GM23338 (cell line): ENCODE measurements around the gene SULT1A1. TPM values are rescaled to one million over a fixed set of nuclear protein-coding genes. Genes with fewer than 3 reads are reported as not detected.

ENCODE experiments used
- ATAC-seq: fragments of 200-7000 bp; cut with Tn5 transposase; 3 replicates; pipeline ENCODE4 v1.9.1; 2020
- DNase-seq: peaks from one replicate; pipeline ENCODE4 v3.0.0-alpha.2; 2015; ENCODE audit warnings: low spot score
- H2AFZ ChIP-seq: fragments of 200-600 bp; sonication (generic); 2 replicates; pipeline ENCODE4 v1.8.0; 2016; ENCODE audit warnings: antibody characterized with exemption, mild to moderate bottlenecking, moderate library complexity
- H3F3A ChIP-seq: fragments of 200-600 bp; sonication (generic); replicated peaks from 2 replicates; pipeline ENCODE4 v1.8.0; 2017; ENCODE audit warnings: antibody characterized with exemption, mixed run types, low read depth
- H3K27ac ChIP-seq: fragments of 200-600 bp; sonication (generic); 2 replicates; pipeline ENCODE4 v1.6.1; 2016; ENCODE audit warnings: low read depth
- H3K27me3 ChIP-seq: fragments of 200-600 bp; sonication (generic); 2 replicates; pipeline ENCODE4 v1.8.0; 2016; ENCODE audit warnings: mild to moderate bottlenecking, mixed run types, moderate library complexity; ENCODE audit not compliant: insufficient read depth
- H3K36me3 ChIP-seq: fragments of 200-600 bp; sonication (generic); 2 replicates; pipeline ENCODE4 v1.8.0; 2016; ENCODE audit warnings: mild to moderate bottlenecking; ENCODE audit not compliant: insufficient read depth
- H3K4me1 ChIP-seq: fragments of 200-600 bp; sonication (generic); 2 replicates; pipeline ENCODE4 v1.8.0; 2016; ENCODE audit warnings: mild to moderate bottlenecking, moderate library complexity; ENCODE audit not compliant: insufficient read depth
- H3K4me2 ChIP-seq: fragments of 200-600 bp; sonication (generic); 2 replicates; pipeline ENCODE4 v1.7.1; 2017; ENCODE audit warnings: mixed run types
- H3K4me3 ChIP-seq: fragments of 200-600 bp; sonication (generic); 2 replicates; pipeline ENCODE4 v1.6.1; 2016; ENCODE audit warnings: mixed run types
- H3K79me2 ChIP-seq: fragments of 200-600 bp; sonication (generic); replicated peaks from 2 replicates; pipeline ENCODE4 v1.8.0; 2017; ENCODE audit warnings: mild to moderate bottlenecking; ENCODE audit not compliant: insufficient read depth
- H3K9me2 ChIP-seq: fragments of 200-600 bp; sonication (generic); 2 replicates; pipeline ENCODE4 v1.8.0; 2017; ENCODE audit not compliant: insufficient read depth
- H4K20me1 ChIP-seq: fragments of 200-600 bp; sonication (generic); replicated peaks from 2 replicates; pipeline ENCODE4 v1.8.0; 2017; ENCODE audit warnings: mild to moderate bottlenecking; ENCODE audit not compliant: insufficient read depth
- H3K27ac Mint-ChIP-seq: 2 replicates; pipeline ENCODE4 v1.8.0; 2020; ENCODE audit warnings: inconsistent platforms, mild to moderate bottlenecking, moderate library complexity, mixed read lengths
- H3K27me3 Mint-ChIP-seq: 3 replicates; pipeline ENCODE4 v1.8.0; 2022; ENCODE audit warnings: low read depth, mild to moderate bottlenecking, moderate library complexity, mixed read lengths, inconsistent platforms; ENCODE audit not compliant: insufficient read depth, poor library complexity
- H3K36me3 Mint-ChIP-seq: 3 replicates; pipeline ENCODE4 v1.8.0; 2021; ENCODE audit warnings: low read depth, mild to moderate bottlenecking, inconsistent platforms, moderate library complexity, mixed read lengths
- H3K4me1 Mint-ChIP-seq: 3 replicates; pipeline ENCODE4 v1.8.0; 2020; ENCODE audit warnings: mild to moderate bottlenecking, inconsistent platforms, mixed read lengths
- H3K4me3 Mint-ChIP-seq: 3 replicates; pipeline ENCODE4 v1.8.0; 2021; ENCODE audit warnings: moderate library complexity, mild to moderate bottlenecking, inconsistent platforms, mixed read lengths
- H3K9me3 Mint-ChIP-seq: 3 replicates; pipeline ENCODE4 v1.8.0; 2020; ENCODE audit warnings: moderate library complexity, mild to moderate bottlenecking, inconsistent platforms, mixed read lengths
- EZH2 ChIP-seq: fragments of 200-600 bp; sonication (generic); IDR thresholded peaks from one replicate; pipeline ENCODE4 v1.8.0; 2017; ENCODE audit warnings: antibody characterized with exemption, mild to moderate bottlenecking, low read depth; ENCODE audit not compliant: unreplicated experiment
- EZH2phosphoT487 ChIP-seq: fragments of 200-600 bp; sonication (generic); IDR thresholded peaks from one replicate; pipeline ENCODE4 v1.8.1; 2018; ENCODE audit warnings: antibody characterized with exemption; ENCODE audit not compliant: unreplicated experiment
- JUNB ChIP-seq: IDR thresholded peaks from one replicate; pipeline ENCODE4 v1.6.1; 2016; ENCODE audit warnings: antibody characterized with exemption; ENCODE audit not compliant: unreplicated experiment
- NANOG ChIP-seq: IDR thresholded peaks from 2 replicates; pipeline ENCODE4 v1.6.1; 2016; ENCODE audit warnings: antibody characterized with exemption, borderline replicate concordance
- POLR2AphosphoS5 ChIP-seq: IDR thresholded peaks from 2 replicates; pipeline ENCODE4 v1.6.1; 2016; ENCODE audit warnings: antibody characterized with exemption, low read depth
- STAT1 ChIP-seq: IDR thresholded peaks from one replicate; pipeline ENCODE4 v1.6.1; 2016; ENCODE audit warnings: antibody characterized with exemption; ENCODE audit not compliant: unreplicated experiment
- ZNF114 ChIP-seq: fragments of 250-450 bp; sonication (Bioruptor Pico); IDR thresholded peaks from 2 replicates; pipeline ENCODE4 v1.5.0; 2020; ENCODE audit warnings: mild to moderate bottlenecking, moderate library complexity
- polyA plus RNA-seq: library from polyadenylated mRNA; unstranded; fragments of >200 nt; fragmentation: Nextera tagmentation; extraction: Ambion mirVana; gene quantifications from 2 replicates; pipeline ENCODE4 v1.2.1, GENCODE V29; 2016
- total RNA-seq: library from RNA; depleted of rRNA; stranded (reverse); fragments of >200 nt; shearing (Covaris generic); gene quantifications from 2 replicates; pipeline ENCODE4 v1.2.3, GENCODE V29; 2014
- TF ChIP-seq, protein P1 (sequence below): IDR thresholded peaks from 2 replicates; pipeline ENCODE4 v1.6.1; 2016; ENCODE audit warnings: antibody characterized with exemption
- TF ChIP-seq, protein P2 (sequence below): IDR thresholded peaks from one replicate; pipeline ENCODE4 v1.6.1; 2018; ENCODE audit warnings: antibody characterized with exemption; ENCODE audit not compliant: unreplicated experiment
- TF ChIP-seq, protein P3 (sequence below), 2 experiments: fragments of 200-600 bp in 1 of 2; sonication (generic) in 1 of 2; conservative IDR thresholded peaks; 2 replicates each; pipeline versions ENCODE4 v1.5.1 to v1.6.1; 2016 to 2017; ENCODE audit warnings: antibody characterized with exemption in 2 of 2, low read depth in 2 of 2, mild to moderate bottlenecking in 2 of 2, moderate library complexity in 1 of 2

SULT1A1 gene
- total and polyA plus RNA-seq, 2 experiments from 2014 or later = 1.7 to 2.4 TPM

DNA sequence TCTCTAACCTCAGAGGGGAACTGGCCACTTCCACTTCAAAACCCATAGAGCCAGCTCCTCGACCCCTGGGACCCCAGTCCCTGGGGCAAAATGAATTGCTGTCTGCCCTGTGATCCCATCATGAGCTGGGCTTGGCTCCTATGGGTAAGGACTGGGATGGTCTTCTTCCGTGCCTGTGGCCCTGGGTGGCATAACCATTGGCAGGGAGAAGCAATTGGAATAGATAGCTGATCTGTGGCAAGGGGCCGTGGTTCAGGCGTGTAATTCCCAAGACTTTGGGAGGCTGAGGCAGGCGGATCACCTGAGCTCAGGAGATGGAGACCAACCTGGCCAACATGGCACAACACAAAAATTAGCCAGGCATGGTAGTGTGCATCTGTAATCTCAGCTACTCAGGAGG, 17.3 kb downstream of the SULT1A1 start:
- Histone ChIP-seq H3K4me3 (no peak overlapping the region), H4K20me1 (no peaks in the 10 kb centered on the region), H3K36me3 (no peaks in the 10 kb centered on the region), H3K9me2 (no peaks in the 10 kb centered on the region; the same call in 1 of the 2 replicates), H3K4me1 (peaks cover 4% of the 10 kb centered on the region; the same call in 1 of the 2 replicates), H3K79me2 (no peaks in the 10 kb centered on the region), H3F3A (no peaks in the 10 kb centered on the region), H3K27me3 (no peaks in the 10 kb centered on the region), H2AFZ (no peak overlapping the region), H3K27ac (no peak overlapping the region), H3K4me2 (no peak overlapping the region)
- no peak overlapping the region for H3K27ac Mint-ChIP-seq
- no peak overlapping the region for H3K4me3 Mint-ChIP-seq
- H3K9me3 Mint-ChIP-seq = no peaks in the 10 kb centered on the region
- TF ChIP-seq ZNF114 (CRISPR knock-in tag) = no peak
- no peak for TF ChIP-seq NANOG
- no peak for TF ChIP-seq JUNB
- DNase-seq = no peak
- ATAC-seq = no peak
- peaks cover 8% of the 10 kb centered on the region; the same call in 1 of the 3 replicates for H3K36me3 Mint-ChIP-seq
- peaks cover 14% of the 10 kb centered on the region for H3K27me3 Mint-ChIP-seq
- peaks cover 15% of the 10 kb centered on the region for H3K4me1 Mint-ChIP-seq

DNA sequence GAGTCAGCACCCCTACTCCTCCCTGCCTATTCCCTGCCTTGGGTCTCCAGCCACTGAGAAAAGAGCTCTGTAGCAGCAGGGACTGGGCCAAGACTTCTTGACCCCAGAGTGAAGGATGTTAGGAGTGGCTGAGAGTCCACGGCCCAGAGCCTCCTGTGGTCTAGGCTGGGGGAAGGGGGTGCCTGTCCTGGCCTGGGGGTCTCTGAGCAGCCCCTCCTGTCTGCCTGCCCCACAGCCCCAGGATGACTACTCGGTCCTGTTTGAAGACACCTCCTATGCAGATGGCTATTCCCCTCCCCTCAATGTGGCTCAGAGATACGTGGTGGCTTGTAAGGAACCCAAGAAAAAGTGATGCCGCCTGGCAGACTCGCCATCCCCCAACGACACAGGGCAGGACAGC, 18.5 kb downstream of the SULT1A1 start:
- no peak overlapping the region for H3K4me2 ChIP-seq
- no peaks in the 10 kb centered on the region for H3K36me3 ChIP-seq
- H3K36me3 Mint-ChIP-seq = peaks cover 8% of the 10 kb centered on the region; the same call in 1 of the 3 replicates
- no peaks in the 10 kb centered on the region for H3F3A ChIP-seq
- H3K27ac Mint-ChIP-seq = no peak overlapping the region; the same call in 1 of the 2 replicates
- H3K27me3 Mint-ChIP-seq = peaks cover 10% of the 10 kb centered on the region
- TF ChIP-seq, protein P1, sequence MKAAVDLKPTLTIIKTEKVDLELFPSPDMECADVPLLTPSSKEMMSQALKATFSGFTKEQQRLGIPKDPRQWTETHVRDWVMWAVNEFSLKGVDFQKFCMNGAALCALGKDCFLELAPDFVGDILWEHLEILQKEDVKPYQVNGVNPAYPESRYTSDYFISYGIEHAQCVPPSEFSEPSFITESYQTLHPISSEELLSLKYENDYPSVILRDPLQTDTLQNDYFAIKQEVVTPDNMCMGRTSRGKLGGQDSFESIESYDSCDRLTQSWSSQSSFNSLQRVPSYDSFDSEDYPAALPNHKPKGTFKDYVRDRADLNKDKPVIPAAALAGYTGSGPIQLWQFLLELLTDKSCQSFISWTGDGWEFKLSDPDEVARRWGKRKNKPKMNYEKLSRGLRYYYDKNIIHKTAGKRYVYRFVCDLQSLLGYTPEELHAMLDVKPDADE = no peak
- no peak for TF ChIP-seq ZNF114 (CRISPR knock-in tag)
- TF ChIP-seq EZH2 = no peak
- no peak for TF ChIP-seq NANOG
- TF ChIP-seq, protein P2, sequence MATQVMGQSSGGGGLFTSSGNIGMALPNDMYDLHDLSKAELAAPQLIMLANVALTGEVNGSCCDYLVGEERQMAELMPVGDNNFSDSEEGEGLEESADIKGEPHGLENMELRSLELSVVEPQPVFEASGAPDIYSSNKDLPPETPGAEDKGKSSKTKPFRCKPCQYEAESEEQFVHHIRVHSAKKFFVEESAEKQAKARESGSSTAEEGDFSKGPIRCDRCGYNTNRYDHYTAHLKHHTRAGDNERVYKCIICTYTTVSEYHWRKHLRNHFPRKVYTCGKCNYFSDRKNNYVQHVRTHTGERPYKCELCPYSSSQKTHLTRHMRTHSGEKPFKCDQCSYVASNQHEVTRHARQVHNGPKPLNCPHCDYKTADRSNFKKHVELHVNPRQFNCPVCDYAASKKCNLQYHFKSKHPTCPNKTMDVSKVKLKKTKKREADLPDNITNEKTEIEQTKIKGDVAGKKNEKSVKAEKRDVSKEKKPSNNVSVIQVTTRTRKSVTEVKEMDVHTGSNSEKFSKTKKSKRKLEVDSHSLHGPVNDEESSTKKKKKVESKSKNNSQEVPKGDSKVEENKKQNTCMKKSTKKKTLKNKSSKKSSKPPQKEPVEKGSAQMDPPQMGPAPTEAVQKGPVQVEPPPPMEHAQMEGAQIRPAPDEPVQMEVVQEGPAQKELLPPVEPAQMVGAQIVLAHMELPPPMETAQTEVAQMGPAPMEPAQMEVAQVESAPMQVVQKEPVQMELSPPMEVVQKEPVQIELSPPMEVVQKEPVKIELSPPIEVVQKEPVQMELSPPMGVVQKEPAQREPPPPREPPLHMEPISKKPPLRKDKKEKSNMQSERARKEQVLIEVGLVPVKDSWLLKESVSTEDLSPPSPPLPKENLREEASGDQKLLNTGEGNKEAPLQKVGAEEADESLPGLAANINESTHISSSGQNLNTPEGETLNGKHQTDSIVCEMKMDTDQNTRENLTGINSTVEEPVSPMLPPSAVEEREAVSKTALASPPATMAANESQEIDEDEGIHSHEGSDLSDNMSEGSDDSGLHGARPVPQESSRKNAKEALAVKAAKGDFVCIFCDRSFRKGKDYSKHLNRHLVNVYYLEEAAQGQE = no peak
- no peak for TF ChIP-seq EZH2phosphoT487
- TF ChIP-seq, protein P3, sequence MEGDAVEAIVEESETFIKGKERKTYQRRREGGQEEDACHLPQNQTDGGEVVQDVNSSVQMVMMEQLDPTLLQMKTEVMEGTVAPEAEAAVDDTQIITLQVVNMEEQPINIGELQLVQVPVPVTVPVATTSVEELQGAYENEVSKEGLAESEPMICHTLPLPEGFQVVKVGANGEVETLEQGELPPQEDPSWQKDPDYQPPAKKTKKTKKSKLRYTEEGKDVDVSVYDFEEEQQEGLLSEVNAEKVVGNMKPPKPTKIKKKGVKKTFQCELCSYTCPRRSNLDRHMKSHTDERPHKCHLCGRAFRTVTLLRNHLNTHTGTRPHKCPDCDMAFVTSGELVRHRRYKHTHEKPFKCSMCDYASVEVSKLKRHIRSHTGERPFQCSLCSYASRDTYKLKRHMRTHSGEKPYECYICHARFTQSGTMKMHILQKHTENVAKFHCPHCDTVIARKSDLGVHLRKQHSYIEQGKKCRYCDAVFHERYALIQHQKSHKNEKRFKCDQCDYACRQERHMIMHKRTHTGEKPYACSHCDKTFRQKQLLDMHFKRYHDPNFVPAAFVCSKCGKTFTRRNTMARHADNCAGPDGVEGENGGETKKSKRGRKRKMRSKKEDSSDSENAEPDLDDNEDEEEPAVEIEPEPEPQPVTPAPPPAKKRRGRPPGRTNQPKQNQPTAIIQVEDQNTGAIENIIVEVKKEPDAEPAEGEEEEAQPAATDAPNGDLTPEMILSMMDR (conservative IDR thresholded peaks at IDR 0.05; ENCODE audit: low read depth in 2 of 2) = no peak
- no peak for TF ChIP-seq POLR2AphosphoS5
- no peak for TF ChIP-seq STAT1
- no peak for TF ChIP-seq JUNB
- peaks cover 4% of the 10 kb centered on the region for H3K4me1 Mint-ChIP-seq
- H3K4me3 Mint-ChIP-seq = no peak overlapping the region
- H3K27ac ChIP-seq = no peak overlapping the region
- H3K27me3 ChIP-seq = no peaks in the 10 kb centered on the region
- no peak overlapping the region for H2AFZ ChIP-seq
- no peaks in the 10 kb centered on the region for H3K79me2 ChIP-seq
- no peaks in the 10 kb centered on the region for H4K20me1 ChIP-seq
- H3K9me3 Mint-ChIP-seq = no peaks in the 10 kb centered on the region
- DNase-seq (no peak), ATAC-seq (no peak)
- no peak overlapping the region for H3K4me3 ChIP-seq
- H3K4me1 ChIP-seq = peaks cover 2% of the 10 kb centered on the region; the same call in 1 of the 2 replicates
- H3K9me2 ChIP-seq = no peaks in the 10 kb centered on the region; the same call in 1 of the 2 replicates
